ENCODE measurements around the gene PPDPF. TPM values are rescaled to one million over a fixed set of nuclear protein-coding genes. Genes with fewer than 3 reads are reported as not detected.

PPDPF gene
- total and polyA plus RNA-seq, 2 of the 8 experiments (the other 6 are each of a cell fraction or from before 2014, with no cell fraction given): 30.5 to 138 TPM

- H4K8ac ChIP-seq (ENCODE audit: extremely low read depth, insufficient read depth, low read length): 0 out of 2 replicates have a peak overlapping the region, but pooled peaks have one; percentile 5
- no peak overlapping the region for H2BK15ac ChIP-seq (ENCODE audit: low read length)
- no peaks in the 10 kb centered on the region for H3K79me2 ChIP-seq (ENCODE audit: control insufficient read depth in 1 of 2, insufficient read depth in 2 of 2, low read length in 2 of 2)
- peak overlapping the region; percentile 56 to 74 for H3K4me2 ChIP-seq (ENCODE audit: insufficient read depth in 1 of 2, low read depth in 2 of 2, low read length in 2 of 2)
- H3K4me3 ChIP-seq (ENCODE audit: extremely low read depth in 1 of 4, insufficient read depth in 2 of 4, low read depth in 3 of 4, low read length in 4 of 4): peak overlapping the region; percentile 32 to 66 (median 36)
- no peak overlapping the region for H4K5ac ChIP-seq (ENCODE audit: insufficient read length, low read depth, low read length)
- no peak overlapping the region for H2BK5ac ChIP-seq (ENCODE audit: low read depth, low read length)
- no peaks in the 10 kb centered on the region for H3K79me1 ChIP-seq (ENCODE audit: low read depth, low read length)
- H3K4me1 ChIP-seq (replicated peaks in 1 of 4; ENCODE audit: control insufficient read depth in 3 of 4, insufficient read depth in 4 of 4, low read length in 3 of 4): peaks cover 0 to 32% (median 21%) of the 10 kb centered on the region in 4 experiments; a peak in 6 of 7 replicates
- H4K91ac ChIP-seq (replicated peaks; ENCODE audit: insufficient read length, low read length): peak overlapping the region; percentile 54
- peak overlapping the region; percentile 4 for H3K18ac ChIP-seq (ENCODE audit: extremely low read depth, low read length)
- H3K27me3 ChIP-seq (replicated peaks in 1 of 4; ENCODE audit: control insufficient read depth in 3 of 4, extremely low read depth in 1 of 4, insufficient read depth in 3 of 4, low read length in 3 of 4): peaks cover 11 to 42% (median 35%) of the 10 kb centered on the region in 4 experiments
- H2AK5ac ChIP-seq (ENCODE audit: low read depth, low read length): peak overlapping the region; percentile 5; the same call in 1 of the 2 replicates
- H3K27ac ChIP-seq (ENCODE audit: low read depth, low read length): no peak overlapping the region
- H3K56ac ChIP-seq (replicated peaks; ENCODE audit: insufficient read length, low read depth, low read length): no peak overlapping the region
- no peak overlapping the region for H2BK12ac ChIP-seq (ENCODE audit: low read depth, low read length)
- peaks cover 0 to 4% of the 10 kb centered on the region in 2 experiments for H4K20me1 ChIP-seq (replicated peaks in 1 of 2; ENCODE audit: control insufficient read depth in 1 of 2, insufficient read depth in 2 of 2, low read length in 2 of 2)
- no peaks in the 10 kb centered on the region; a peak in 1 of 8 replicates for H3K36me3 ChIP-seq (ENCODE audit: control insufficient read depth in 2 of 4, insufficient read depth in 4 of 4, low read length in 3 of 4)
- peak overlapping the region; percentile 38 for H3K4ac ChIP-seq (replicated peaks; ENCODE audit: insufficient read length, low read depth, low read length)
- WGBS, 2 experiments (ENCODE audit: extremely low coverage in 1 of 2, insufficient coverage in 1 of 2, insufficient read length in 1 of 2, insufficient replicate concordance in 2 of 2, low coverage in 1 of 2, low lambda C conversion rate in 2 of 2, missing lambda C conversion rate in 1 of 2): 23% methylated on average over 13 of the region's 60 CpGs; no CpG with 5 or more reads in 1 of the 2 experiments
- CTCF ChIA-PET (ENCODE audit: partially characterized antibody): interaction anchor here (1.2 to 3.4 kb wide), 5 partner anchors 20 to 38 kb away, joined by 3 to 31 read pairs (median 23); partner anchors contain the start of genes PPDPF and PTK6
- no peak overlapping the region for H3K9ac ChIP-seq (replicated peaks in 1 of 4; ENCODE audit: extremely low read depth in 1 of 4, low read depth in 3 of 4, low read length in 3 of 4)
- H3K23ac ChIP-seq (ENCODE audit: insufficient read length): no peak overlapping the region
- H2BK20ac ChIP-seq (ENCODE audit: low read length): no peak overlapping the region
- no peak overlapping the region for H2BK120ac ChIP-seq (replicated peaks; ENCODE audit: low read depth, low read length)
- FAIRE-seq (no peak), DNase-seq (ENCODE audit: low read depth in 1 of 2, low spot score in 2 of 2) (peak in 1 of 2 experiments; percentile 72)
- POLR2A ChIA-PET (ENCODE audit: partially characterized antibody): interaction anchor here (1.9 to 2.4 kb wide), 2 partner anchors 9 to 23 kb away, joined by 5 to 22 read pairs; partner anchors contain the start of gene PPDPF
- H3K9me3 ChIP-seq (ENCODE audit: insufficient read depth in 2 of 2, low read depth in 1 of 2, low read length in 1 of 2): no peaks in the 10 kb centered on the region
- H3K14ac ChIP-seq (ENCODE audit: insufficient read length): no peak overlapping the region
- H3K23me2 ChIP-seq (ENCODE audit: low read depth, low read length): peaks cover 3% of the 10 kb centered on the region; the same call in 1 of the 2 replicates
- H2AFZ ChIP-seq (ENCODE audit: low read length): no peak overlapping the region
- TF ChIP-seq CBX5 (IDR thresholded peaks at IDR 0.05; ENCODE audit: low read depth, low read length) (no peak), RNF2 (IDR thresholded peaks at IDR 0.05; ENCODE audit: borderline replicate concordance, low read depth, low read length, missing control alignments, poor library complexity, severe bottlenecking) (no peak), BACH1 (IDR thresholded peaks at IDR 0.05; ENCODE audit: low read length) (no peak), PHF8 (conservative IDR thresholded peaks at IDR 0.05; ENCODE audit: low read depth, low read length) (no peak), SUZ12 (IDR thresholded peaks at IDR 0.05; ENCODE audit: low read length) (peak; percentile 29; the same call in 1 of the 2 replicates)
- TF ChIP-seq, protein P1, sequence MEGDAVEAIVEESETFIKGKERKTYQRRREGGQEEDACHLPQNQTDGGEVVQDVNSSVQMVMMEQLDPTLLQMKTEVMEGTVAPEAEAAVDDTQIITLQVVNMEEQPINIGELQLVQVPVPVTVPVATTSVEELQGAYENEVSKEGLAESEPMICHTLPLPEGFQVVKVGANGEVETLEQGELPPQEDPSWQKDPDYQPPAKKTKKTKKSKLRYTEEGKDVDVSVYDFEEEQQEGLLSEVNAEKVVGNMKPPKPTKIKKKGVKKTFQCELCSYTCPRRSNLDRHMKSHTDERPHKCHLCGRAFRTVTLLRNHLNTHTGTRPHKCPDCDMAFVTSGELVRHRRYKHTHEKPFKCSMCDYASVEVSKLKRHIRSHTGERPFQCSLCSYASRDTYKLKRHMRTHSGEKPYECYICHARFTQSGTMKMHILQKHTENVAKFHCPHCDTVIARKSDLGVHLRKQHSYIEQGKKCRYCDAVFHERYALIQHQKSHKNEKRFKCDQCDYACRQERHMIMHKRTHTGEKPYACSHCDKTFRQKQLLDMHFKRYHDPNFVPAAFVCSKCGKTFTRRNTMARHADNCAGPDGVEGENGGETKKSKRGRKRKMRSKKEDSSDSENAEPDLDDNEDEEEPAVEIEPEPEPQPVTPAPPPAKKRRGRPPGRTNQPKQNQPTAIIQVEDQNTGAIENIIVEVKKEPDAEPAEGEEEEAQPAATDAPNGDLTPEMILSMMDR (IDR thresholded peaks at IDR 0.05; ENCODE audit: control extremely low read depth in 1 of 3, insufficient read depth in 1 of 3, low read depth in 1 of 3, low read length in 3 of 3): peak in 1 of 3 experiments; percentile 8; a peak in 1 of 4 replicates
Observed at GRCh38 chr20:63497946-63498935, 22.3 kb upstream of the PPDPF start.

Measured in H1 (cell line).